HG02943 (cell line): ENCODE measurements around the gene CCDC88B.
"Not testable (repeated sequence)": the region's sequence is repeated elsewhere in the genome, so short reads cannot be mapped to it uniquely, and the experiment has no call there.

ENCODE experiments used
- ATAC-seq: cut with Tn5 transposase; IDR thresholded peaks from one replicate; pipeline ENCODE4 v1.9.1; 2021; ENCODE audit warnings: mild to moderate bottlenecking, low read depth, moderate library complexity; ENCODE audit not compliant: unreplicated experiment

CCDC88B gene

DNA sequence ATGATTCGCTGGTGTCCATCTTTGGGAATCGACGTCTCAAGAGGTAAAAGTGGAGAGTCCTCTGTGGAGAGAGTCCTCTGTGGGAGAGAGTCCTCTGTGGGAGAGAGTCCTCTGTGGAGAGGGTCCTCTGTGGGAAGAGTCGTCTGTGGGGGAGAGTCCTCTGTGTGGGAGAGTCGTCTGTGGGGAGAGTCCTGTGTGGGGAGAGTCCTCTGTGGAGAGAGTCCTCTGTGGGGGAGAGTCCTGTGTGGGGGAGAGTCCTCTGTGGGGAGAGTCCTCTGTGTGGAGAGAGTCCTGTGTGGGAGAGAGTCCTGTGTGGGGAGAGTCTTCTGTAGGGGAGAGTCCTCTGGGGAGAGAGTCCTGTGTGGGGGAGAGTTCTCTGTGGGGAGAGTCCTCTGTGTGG, 19.0 kb upstream of the CCDC88B start:
- no peak for ATAC-seq

DNA sequence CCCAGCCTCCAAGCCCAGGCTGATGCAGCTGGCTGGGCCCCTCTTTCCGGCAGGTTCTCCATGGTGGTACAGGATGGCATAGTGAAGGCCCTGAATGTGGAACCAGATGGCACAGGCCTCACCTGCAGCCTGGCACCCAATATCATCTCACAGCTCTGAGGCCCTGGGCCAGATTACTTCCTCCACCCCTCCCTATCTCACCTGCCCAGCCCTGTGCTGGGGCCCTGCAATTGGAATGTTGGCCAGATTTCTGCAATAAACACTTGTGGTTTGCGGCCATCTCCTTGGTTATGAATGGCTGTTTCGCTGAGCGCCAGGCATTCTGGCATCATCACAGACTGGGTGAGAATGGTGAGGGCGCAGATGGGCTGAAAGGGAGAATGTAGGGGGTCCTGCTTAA, 18.5 kb upstream of the CCDC88B start:
- ATAC-seq: no peak

DNA sequence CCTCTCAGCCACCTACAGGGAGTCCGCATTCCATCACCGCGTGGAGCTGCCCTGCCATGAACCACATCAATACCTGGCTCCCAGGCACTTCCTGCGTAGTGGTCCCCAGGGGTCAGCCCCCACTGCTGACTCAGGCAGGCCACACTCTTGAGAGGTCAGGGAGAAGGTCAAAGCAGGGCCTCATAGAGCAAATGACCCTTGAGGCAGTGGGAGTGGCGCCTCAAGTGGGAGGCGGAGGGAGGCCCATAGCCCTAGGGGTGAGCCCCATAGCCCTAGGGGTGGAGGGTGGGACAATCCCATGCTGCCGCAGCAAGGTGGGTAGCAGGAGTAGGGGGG, 17.1 kb upstream of the CCDC88B start:
- ATAC-seq: no peak

DNA sequence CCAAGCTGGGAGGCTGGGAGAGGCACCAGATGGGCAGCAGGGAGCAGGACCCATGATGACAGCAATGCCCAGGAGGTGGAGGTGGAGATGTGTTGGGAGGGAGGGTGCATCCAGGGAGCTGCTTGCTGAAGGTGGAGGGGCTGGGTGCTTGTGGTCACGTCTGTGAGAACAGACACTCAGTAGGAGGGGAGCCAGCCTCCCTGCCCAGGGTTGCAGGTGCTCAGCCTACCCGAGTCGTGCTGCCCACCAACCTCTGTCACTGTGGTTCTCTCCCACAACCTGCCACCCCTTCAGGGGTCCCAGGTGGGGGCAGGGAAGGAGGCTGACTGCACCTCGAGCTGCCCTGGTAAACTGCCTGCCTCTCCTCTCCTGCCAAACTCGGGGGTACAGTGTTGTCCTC, 16.6 kb upstream of the CCDC88B start:
- ATAC-seq: no peak

DNA sequence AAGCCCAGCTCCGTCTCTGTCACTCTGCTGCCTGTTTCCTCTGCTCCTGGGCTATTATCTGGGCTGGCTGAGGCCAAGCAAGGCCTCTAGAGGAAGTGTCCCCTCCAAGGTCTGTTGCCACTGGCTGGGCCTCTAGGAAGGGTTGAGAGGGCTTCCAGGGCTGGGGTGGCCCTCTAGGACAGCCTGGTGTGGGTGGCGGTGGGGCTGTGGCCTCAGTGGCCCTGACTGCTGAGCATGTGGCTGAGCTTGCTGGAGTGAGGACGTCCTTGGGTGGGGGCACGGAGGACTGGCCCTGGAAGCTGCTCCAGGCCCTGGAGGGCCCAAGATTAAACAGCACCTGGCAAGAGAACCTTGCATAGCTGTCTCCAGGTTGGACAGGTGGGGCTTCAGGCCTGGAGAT, 16.0 kb upstream of the CCDC88B start:
- not testable (repeated sequence) for ATAC-seq

DNA sequence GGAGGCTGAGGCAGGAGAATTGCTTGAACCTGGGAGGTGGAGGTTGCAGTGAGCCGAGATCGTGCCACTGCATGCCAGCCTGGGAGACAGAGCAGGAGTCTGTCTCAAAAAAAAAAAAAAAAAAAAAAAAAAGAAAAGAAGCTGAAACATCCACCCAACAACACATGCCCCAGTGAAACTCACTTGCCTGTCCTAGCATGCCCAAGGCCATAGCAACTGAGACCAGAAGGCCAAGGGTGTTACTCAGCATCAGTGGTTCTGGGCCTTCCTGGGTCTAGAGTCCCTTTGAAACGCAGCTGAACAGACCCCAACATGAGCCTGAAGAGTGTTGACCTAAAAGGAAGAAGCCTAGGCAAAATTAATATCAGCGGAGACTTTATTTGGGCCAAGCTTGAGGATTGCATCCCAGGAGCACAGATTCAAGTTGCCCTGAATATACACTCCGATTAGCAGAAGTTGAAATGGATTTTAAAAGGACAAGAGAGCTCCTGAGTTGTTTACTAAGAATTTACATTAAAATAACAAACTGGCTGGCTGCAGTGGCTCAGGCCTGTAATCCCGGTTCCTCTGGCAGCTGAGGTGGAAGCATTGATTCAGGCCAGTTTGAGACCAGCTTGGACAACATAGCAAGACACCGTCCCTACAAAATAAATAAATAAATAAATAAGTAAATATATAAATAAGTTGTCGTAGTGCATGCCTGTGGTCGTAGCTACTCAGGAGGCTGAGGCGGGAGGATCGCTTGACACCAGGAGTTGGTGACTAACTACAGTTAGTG, 15.1 kb upstream of the CCDC88B start:
- no peak for ATAC-seq

DNA sequence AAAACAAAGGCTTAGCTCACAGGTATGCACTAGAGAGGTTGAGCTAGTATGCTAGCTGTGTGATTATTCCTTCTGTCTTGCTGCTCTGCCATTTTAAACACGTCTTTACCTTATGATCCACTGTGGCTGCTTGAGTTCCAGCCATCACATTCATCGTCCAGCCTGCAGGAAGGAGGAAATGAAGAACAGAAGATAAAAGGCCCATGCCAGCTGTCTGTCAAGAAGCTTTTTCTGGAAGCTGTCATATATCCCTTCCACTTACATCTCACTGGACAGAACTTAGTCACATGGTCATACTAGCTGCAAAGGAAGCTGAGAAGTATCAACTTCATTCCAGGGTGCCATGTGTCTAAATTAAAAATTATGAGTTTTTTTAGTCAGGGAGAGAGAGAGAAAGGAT, 12.6 kb upstream of the CCDC88B start:
- ATAC-seq: no peak

DNA sequence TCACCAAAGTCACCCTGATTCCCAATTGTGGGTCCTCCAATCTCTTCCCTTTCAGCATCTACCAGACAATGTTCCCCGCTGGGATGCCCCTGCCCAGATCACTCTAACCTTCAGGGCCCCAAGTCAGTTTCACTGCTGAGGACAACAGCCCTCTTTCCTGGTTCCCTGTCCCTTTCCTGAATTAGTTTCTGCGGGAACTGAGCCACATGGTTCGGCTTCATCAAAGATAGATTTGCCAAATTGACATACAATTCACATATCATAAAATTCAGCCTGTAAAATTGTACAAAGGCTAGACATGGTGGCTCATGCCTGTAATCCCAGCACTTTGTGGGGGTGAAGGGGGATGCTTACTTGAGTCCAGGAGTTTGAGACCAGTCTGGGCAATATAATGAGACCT, 12.0 kb upstream of the CCDC88B start:
- no peak for ATAC-seq

DNA sequence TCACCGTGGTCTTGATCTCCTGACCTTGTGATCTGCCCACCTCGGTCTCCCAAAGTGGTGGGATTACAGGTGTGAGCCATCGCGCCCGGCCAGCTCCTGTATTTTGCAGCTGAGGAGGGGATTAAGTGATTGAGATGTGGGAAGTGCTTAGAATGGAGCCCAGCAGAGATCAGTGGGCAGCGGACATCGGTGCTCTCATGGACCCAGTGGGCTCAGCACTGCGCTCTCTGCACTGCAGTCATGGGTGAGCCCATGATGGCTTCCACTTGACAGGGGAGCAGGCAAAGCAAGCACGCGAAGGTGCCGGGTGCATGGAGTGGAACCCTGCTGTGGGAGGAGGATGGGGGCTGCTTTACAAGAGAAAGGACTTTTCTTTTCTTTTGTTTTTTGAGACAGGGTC, 9.1 kb upstream of the CCDC88B start:
- no peak for ATAC-seq

DNA sequence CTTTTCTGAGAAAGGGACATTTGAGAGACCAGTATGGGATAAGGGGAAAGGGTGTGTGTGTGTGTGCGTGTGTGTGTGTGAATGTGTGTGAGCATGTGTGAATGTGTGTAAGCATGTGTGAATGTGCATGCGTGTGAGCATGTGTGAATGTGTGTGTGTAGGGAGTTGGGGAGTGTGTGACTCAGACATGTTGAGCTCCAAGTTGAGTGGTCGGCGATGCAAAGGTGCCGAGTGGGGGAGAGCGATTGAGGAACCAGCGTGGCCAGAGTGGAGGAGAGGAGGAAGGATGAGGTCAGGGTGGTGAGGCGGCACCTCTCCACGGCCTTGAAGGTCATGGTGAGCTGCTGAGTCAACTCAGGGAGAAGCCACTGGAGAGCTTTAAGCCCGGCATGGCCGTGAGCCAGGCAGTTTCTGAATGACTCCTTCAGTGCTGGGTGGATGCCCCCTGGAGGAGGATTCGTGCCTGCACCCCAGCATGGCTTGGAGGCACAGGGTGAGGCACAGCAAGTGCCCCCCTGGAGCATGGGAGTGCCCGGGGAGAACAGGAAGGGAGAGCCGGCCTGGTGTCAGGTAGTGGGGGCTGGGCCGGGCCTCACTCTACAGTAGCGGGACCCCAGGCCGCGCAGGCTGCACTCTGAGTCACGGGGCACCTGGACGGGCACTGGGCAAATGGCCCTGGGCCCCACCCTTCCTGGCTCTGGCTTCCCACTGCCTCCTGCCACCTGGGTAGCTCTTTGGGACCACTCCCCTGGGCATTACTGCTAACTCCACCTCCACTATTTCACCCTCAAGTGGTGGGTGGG, 8.2 kb upstream of the CCDC88B start:
- no peak for ATAC-seq

DNA sequence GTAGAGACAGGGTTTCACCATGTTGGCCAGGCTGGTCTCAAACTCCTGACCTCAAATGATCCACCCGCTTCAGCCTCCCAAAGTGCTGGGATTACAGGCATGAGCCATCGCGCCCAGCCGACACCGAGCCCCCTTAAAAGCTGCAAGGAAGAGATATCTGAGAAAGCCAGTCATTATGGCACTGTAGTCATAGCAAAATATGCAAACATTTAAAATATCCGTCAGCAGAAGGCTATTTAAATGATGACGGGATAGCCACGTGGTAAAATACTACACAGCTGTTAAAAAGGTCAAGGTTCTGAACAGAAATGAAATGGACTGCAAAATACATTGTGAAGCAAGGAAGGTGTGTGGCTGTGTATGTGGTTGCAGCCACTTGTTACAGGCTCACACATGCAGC, 6.4 kb upstream of the CCDC88B start:
- ATAC-seq: no peak

DNA sequence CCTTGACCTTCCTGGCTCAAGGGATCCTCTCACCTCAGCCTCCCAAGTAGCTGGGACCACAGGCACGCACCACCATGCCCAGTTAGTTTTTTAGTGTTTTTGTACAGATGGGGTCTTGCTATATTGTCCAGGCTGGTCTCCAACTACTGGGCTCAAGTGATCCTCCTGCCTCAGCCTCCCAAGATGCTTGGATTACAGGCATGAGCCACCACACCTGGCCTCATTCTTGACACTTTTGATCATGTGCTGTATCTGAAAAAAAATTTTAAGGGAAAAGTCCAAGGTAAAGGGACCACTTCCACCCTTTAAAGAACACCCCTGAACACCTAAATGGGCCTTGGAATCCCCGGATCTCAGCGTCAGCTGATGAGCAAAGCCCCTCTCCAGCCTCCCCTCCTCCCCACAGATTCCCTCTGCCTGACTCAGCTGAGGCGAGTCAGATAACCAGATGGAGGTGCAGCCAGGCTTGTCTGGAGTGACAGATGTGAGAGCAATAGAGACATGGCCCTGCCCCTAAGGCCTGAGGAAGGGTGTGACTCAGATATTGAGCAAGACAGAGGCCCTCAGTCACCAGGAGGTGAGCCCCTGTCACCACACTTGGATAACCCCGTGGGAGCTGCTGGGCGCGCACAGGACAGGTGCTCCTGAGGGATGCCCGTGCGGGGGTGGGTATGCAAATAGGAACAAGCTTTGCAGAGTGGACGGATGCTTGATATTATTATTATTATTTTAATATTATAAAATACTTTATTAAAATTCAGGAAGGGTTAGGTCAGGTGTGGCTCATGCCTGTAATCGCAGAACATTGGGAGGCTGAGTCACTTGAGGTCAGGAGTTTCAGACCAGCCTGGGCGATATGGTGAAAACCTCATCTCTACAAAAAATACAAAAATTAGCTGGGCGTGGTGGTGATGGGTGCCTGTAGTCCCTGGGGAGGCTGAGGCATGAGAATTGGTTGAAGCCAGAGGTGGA, 5.0 kb upstream of the CCDC88B start:
- peak; percentile 49 for ATAC-seq

DNA sequence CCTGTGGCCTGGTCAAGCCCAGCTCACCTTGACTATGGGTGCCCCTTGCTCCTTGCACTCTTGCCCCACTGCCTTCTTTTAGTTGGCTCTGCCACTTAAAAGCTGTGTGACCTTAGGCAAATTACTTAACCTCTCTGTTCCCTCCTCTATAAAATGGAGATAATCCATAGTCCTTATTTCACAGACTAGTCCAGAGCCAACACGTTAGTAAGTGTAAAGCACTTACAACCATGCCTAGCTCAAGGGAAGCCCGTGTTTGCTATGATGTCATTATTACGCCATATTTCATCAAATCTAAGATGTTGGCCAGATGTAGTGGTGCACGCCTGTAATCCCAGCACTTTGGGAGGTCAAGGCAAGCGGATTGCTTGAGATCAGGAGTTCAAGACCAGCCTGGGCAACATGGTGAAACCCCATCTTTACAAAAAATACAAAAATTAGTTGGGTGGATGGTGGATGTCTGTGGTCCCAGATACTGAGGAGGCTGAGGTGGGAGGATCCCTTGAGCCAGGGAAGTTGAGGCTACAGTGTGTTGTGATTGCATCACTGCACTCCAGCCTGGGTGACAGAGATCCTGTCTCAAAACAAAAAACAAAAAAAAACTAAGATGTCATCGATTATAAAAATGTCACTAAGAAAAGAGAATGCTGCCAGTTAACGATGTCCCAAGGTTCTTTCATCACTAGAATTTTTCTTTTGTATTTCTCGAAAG, 2.3 kb upstream of the CCDC88B start:
- ATAC-seq: no peak

DNA sequence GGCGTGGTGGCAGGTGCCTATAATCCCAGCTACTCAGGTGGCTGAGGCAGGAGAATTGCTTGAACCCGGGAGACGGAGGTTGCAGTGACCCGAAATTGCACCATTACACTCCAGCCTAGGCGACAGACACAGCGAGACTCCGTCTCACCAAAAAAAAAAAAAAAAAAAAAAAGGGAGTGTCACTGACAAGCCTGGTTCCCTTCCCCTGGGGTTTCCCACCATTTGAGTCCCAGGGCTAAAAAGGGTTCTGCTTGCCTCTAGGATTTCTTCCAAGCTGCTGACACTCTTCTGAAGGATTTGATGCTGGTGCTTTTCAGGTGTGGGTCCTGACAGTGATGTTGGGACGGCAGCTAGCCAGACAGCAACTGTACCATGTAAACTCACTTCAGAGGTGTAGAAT, 1.3 kb upstream of the CCDC88B start:
- no peak for ATAC-seq

DNA sequence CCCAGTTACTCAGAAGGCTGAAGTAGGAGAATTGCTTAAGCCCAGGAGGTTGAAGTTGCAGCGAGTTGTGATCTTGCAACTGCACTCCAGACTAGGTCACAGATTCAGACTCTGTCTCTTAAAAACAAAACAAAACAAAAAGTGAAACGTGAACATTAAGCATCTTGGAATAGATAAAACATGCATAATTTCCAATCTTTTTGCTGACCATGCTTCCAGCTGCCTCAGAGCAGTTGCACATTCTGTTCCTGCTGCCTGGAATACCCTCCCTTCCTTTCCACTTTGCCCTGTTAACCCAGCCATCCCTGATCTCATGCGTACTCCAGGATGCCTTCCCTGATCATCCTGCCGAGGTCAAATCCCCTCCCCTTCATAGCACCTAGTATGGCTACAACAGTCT, 718 bp upstream of the CCDC88B start:
- ATAC-seq: no peak

DNA sequence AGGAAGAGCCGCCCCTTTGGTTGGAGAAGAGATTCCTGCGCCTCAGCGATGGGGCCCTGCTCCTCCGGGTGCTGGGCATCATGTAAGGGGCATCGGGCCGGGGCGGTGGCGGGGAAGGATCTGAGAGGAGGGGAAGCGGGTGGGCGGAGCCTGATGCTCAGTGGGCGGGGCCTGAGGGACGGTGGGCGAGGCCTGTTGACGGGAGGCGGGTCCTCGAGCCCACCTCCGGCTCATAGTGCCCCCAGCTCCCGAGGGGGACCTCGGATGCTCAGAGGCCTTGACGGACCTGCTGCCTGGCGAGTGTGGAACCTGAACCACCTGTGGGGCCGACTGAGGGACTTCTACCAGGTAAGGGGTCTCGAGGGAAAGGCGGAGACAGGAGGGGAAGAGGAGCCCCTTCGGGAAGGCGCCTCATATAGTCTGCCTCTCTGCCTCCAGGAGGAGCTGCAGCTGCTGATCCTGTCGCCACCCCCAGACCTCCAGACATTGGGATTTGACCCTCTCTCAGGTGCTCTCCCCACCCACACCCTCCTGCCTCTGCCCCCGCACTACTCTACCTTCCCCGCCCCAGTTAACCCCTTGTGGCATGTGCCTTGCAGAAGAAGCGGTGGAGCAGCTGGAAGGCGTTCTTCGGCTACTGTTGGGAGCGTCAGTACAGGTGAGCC, 799 bp downstream of the CCDC88B start:
- ATAC-seq: no peak

DNA sequence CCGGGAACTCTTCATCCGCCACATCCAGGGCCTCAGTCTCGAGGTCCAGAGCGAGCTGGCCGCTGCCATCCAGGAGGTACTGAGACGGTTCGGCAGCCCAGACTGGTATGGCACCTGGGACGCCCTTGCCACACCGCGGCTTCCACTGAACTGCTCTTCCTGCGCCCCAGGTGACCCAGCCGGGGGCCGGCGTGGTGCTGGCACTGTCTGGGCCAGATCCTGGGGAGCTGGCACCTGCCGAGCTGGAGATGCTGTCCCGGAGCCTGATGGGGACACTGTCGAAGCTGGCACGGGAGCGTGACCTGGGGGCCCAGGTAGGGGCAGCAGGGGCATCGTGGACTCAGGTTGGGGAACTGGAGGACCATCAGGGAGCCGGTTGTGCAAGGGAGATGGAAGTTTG, 1.4 kb downstream of the CCDC88B start:
- no peak for ATAC-seq

DNA sequence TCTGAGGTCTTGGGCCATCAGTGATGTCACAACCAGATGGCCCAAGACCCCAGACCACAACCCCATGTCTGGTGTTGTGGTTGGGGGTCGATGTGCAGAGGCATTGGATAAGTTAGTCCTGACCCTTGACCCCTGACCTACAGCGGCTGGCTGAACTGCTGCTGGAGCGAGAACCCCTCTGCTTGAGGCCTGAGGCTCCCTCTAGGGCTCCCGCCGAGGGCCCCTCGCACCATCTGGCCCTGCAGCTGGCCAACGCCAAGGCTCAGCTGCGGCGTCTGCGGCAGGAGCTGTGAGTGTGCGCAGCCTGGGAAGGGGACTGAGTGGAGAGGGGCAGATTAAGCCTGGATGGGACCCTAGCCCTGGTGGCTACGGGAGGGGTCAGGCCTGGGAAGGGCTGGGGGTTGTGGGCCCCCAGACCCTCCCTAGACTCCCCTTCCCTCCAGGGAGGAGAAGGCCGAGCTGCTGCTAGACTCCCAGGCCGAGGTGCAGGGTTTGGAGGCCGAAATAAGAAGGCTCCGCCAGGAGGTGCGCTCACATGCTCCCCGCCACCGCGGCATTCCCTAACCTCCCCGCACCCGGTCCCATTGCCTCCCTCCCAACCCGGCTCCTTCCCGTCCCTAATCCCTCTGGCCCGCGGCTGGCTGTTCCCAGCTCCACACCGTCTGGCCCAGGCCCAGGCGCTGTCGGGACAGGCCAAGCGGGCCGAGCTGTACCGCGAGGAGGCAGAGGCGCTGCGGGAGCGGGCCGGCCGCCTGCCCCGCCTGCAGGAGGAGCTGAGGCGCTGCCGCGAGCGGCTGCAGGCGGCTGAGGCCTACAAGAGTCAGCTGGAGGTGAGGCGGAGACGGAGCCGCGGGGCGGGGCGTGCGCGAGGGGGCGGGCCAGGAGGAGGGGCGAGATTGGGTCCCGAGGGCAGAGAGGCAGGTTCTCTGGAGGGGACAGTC, 2.1 kb downstream of the CCDC88B start:
- ATAC-seq: no peak
